ENCODE measurements around the gene KRTAP10-5.
"Not testable (repeated sequence)": the region's sequence is repeated elsewhere in the genome, so short reads cannot be mapped to it uniquely, and the experiment has no call there.

GRCh38 chr21:44601091-44601490 is 20.7 kb upstream of the KRTAP10-5 start:
- TF ChIP-seq REST (IDR thresholded peaks at IDR 0.05; ENCODE audit: insufficient replicate concordance, low read depth); CTCF (IDR thresholded peaks at IDR 0.05; ENCODE audit: insufficient read depth, low read length); POLR2AphosphoS5 (IDR thresholded peaks at IDR 0.05; ENCODE audit: low read depth); GABPA (IDR thresholded peaks at IDR 0.05; ENCODE audit: low read depth): not testable (repeated sequence)

All from HL-60 (cell line).